ENCODE data around the gene MACROD1.
"Not testable (repeated sequence)": the region's sequence is repeated elsewhere in the genome, so short reads cannot be mapped to it uniquely, and the experiment has no call there.

The MACROD1 gene

GRCh38 chr11:64185693-64186491 is 20.0 kb upstream of the MACROD1 start, which contains the start of gene STIP1:
Gene STIP1 (plus strand): TSS chr11:64186171. CDS start chr11:64186262, 91 bp downstream.
- DNase-seq (ENCODE audit: low read depth in 2 of 2) = peak; percentile 98 to 99

GRCh38 chr11:64185175-64185692 is 19.3 kb upstream of the MACROD1 start:
- no peak for DNase-seq (ENCODE audit: low read depth in 2 of 2)

GRCh38 chr11:64183890-64184289 is 18.0 kb upstream of the MACROD1 start:
- DNase-seq (ENCODE audit: low read depth in 2 of 2) = no peak

- no peak for DNase-seq (ENCODE audit: low read depth in 2 of 2)
Measured at GRCh38 chr11:64181506-64182411, 15.8 kb upstream of the MACROD1 start.

- no peak for DNase-seq (ENCODE audit: low read depth in 2 of 2)
Measured at GRCh38 chr11:64180891-64181290, 15.0 kb upstream of the MACROD1 start.

GRCh38 chr11:64178951-64179639 is 13.2 kb upstream of the MACROD1 start:
- DNase-seq (ENCODE audit: low read depth in 2 of 2) = no peak

GRCh38 chr11:64178203-64178602 is 12.3 kb upstream of the MACROD1 start:
- DNase-seq (ENCODE audit: low read depth in 2 of 2) = no peak

GRCh38 chr11:64176751-64177150 is 10.8 kb upstream of the MACROD1 start:
- DNase-seq (ENCODE audit: low read depth in 2 of 2) = no peak

- DNase-seq (ENCODE audit: low read depth in 2 of 2) = no peak
Measured at GRCh38 chr11:64173616-64174355, 7.9 kb upstream of the MACROD1 start.

- DNase-seq (ENCODE audit: low read depth in 2 of 2) = no peak
Measured at GRCh38 chr11:64170419-64170818, 4.5 kb upstream of the MACROD1 start.

- DNase-seq (ENCODE audit: low read depth in 2 of 2) = no peak
Measured at GRCh38 chr11:64165481-64165841, 452 bp downstream of the MACROD1 start.

- no peak for DNase-seq (ENCODE audit: low read depth in 2 of 2)
Measured at GRCh38 chr11:64164392-64165312, 1.3 kb downstream of the MACROD1 start.

- DNase-seq (ENCODE audit: low read depth in 2 of 2) = no peak
Measured at GRCh38 chr11:64163951-64164350, 2.0 kb downstream of the MACROD1 start.

GRCh38 chr11:64162769-64163168 is 3.1 kb downstream of the MACROD1 start:
- not testable (repeated sequence) for DNase-seq (ENCODE audit: low read depth in 2 of 2)

GRCh38 chr11:64161037-64161436 is 4.9 kb downstream of the MACROD1 start:
- DNase-seq (ENCODE audit: low read depth in 2 of 2) = no peak

GRCh38 chr11:64157631-64158394 is 8.1 kb downstream of the MACROD1 start:
- no peak for DNase-seq (ENCODE audit: low read depth in 2 of 2)

- DNase-seq (ENCODE audit: low read depth in 2 of 2) = no peak
Measured at GRCh38 chr11:64156235-64157011, 9.5 kb downstream of the MACROD1 start.

- DNase-seq (ENCODE audit: low read depth in 2 of 2) = no peak
Measured at GRCh38 chr11:64153812-64154211, 12.1 kb downstream of the MACROD1 start.

Data from activated CD8-positive, alpha-beta memory T cell treated with anti-CD3 and anti-CD28 coated beads for 4 hours (primary cell).